Limb (tissue), 2 donors: ENCODE results near the gene ITPA.
"Not testable (repeated sequence)": the region's sequence is repeated elsewhere in the genome, so short reads cannot be mapped to it uniquely, and the experiment has no call there.

ENCODE experiments used
- DNase-seq, 2 donors: peaks; one replicate each; pipeline ENCODE4 v3.0.0-alpha.2; 2016; ENCODE audit errors: extremely low spot score in 2 of 2

The ITPA gene

GRCh38 chr20:3199976-3200755 is 9.1 kb upstream of the ITPA start:
- DNase-seq = no peak

- no peak for DNase-seq
Measured at GRCh38 chr20:3202965-3203314, 6.4 kb upstream of the ITPA start.

- no peak for DNase-seq
Measured at GRCh38 chr20:3203315-3204123, 5.8 kb upstream of the ITPA start.

- DNase-seq = peak; percentile 77 to 93
Measured at GRCh38 chr20:3204124-3204794, 5.0 kb upstream of the ITPA start, which contains the start of gene DDRGK1. Gene DDRGK1, minus strand, starts transcription at chr20:3204682. Its CDS starts 55 bp downstream, at chr20:3204627.

- DNase-seq = peak in 1 of 2 donors; percentile 18
Measured at GRCh38 chr20:3208786-3209256, 477 bp upstream of the ITPA start.

GRCh38 chr20:3209946-3210317 is 634 bp downstream of the ITPA start:
- DNase-seq = no peak

GRCh38 chr20:3210346-3210745 is 1.0 kb downstream of the ITPA start:
- DNase-seq = no peak

- DNase-seq = no peak
Measured at GRCh38 chr20:3213226-3213625, 3.9 kb downstream of the ITPA start.

GRCh38 chr20:3215359-3215917 is 6.1 kb downstream of the ITPA start:
- not testable (repeated sequence) for DNase-seq

- peak in 1 of 2 donors; percentile 69 for DNase-seq
Measured at GRCh38 chr20:3218307-3218988, 9.2 kb downstream of the ITPA start.

GRCh38 chr20:3221398-3222226 is 12.3 kb downstream of the ITPA start:
- no peak for DNase-seq

- no peak for DNase-seq
Measured at GRCh38 chr20:3222635-3223600, 13.6 kb downstream of the ITPA start.

- no peak for DNase-seq
Measured at GRCh38 chr20:3223651-3223993, 14.3 kb downstream of the ITPA start.

- DNase-seq = no peak
Measured at GRCh38 chr20:3223994-3224680, 14.8 kb downstream of the ITPA start.

- no peak for DNase-seq
Measured at GRCh38 chr20:3224681-3225421, 15.6 kb downstream of the ITPA start.

- DNase-seq = no peak
Measured at GRCh38 chr20:3226093-3226492, 16.8 kb downstream of the ITPA start.

- DNase-seq = no peak
Measured at GRCh38 chr20:3226864-3227263, 17.6 kb downstream of the ITPA start.

GRCh38 chr20:3227506-3227905 is 18.2 kb downstream of the ITPA start:
- no peak for DNase-seq
